ENCODE measurements around the gene ME2.

DNA sequence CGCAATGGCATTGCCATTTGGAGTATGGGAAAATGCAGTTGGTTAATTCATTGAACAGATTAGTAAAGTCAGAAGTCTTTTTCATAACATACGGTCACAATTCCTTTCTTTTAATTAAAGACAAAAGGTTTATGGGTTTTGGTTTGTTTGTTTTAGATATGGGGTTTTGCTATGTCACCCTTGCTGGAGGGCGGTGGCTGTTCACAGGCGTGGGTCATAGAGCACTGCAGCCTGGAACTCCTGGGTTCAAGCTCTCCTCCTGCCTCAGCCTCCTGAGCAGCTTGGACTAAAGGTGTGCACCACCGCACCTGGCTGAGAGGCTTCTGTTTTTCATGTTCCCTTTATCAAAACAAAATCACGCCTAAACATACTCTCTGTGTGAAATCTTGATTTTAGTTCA is 70.3 kb downstream of the ME2 start:
- TF ChIP-seq, protein P1, sequence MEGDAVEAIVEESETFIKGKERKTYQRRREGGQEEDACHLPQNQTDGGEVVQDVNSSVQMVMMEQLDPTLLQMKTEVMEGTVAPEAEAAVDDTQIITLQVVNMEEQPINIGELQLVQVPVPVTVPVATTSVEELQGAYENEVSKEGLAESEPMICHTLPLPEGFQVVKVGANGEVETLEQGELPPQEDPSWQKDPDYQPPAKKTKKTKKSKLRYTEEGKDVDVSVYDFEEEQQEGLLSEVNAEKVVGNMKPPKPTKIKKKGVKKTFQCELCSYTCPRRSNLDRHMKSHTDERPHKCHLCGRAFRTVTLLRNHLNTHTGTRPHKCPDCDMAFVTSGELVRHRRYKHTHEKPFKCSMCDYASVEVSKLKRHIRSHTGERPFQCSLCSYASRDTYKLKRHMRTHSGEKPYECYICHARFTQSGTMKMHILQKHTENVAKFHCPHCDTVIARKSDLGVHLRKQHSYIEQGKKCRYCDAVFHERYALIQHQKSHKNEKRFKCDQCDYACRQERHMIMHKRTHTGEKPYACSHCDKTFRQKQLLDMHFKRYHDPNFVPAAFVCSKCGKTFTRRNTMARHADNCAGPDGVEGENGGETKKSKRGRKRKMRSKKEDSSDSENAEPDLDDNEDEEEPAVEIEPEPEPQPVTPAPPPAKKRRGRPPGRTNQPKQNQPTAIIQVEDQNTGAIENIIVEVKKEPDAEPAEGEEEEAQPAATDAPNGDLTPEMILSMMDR (IDR thresholded peaks at IDR 0.05), result no peak
- TF ChIP-seq POLR2A (IDR thresholded peaks at IDR 0.05), result no peak

Measured in body of pancreas (tissue), 4 donors.